OCI-LY3 (cell line): Measurements from ENCODE around the gene DAPP1.

Source experiments
- EZH2phosphoT487 ChIP-seq: fragments of 200-600 bp; shearing (Covaris generic); IDR thresholded peaks from 2 replicates; pipeline ENCODE4 v1.6.1; 2018; ENCODE audit warnings: antibody characterized with exemption, mixed run types, low read depth
- TF ChIP-seq, protein P1 (sequence below): fragments of 200-600, 300-600 bp; sonication (generic); IDR thresholded peaks from 2 replicates; pipeline ENCODE4 v1.5.1; 2014; ENCODE audit warnings: antibody characterized with exemption, low read length, low read depth

DNA sequence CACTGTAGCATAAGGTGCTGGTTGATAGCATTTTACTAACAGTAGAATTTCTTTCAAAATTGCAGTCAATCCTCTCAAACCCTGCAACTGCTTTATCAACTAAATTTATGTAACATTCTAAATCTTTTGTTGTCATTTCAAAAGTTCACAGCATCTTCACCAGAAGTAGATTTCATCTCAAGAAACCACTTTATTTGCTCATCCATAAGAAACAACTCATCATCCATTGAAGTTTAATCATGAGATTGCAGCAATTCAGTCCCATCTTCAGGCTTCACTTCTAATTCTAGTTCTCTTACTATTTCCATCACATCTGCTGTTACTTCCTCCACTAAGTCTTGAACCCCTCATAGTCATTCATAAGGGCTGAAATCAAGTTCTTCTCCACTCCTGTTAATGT, 55.9 kb downstream of the DAPP1 start:
- TF ChIP-seq, protein P1, sequence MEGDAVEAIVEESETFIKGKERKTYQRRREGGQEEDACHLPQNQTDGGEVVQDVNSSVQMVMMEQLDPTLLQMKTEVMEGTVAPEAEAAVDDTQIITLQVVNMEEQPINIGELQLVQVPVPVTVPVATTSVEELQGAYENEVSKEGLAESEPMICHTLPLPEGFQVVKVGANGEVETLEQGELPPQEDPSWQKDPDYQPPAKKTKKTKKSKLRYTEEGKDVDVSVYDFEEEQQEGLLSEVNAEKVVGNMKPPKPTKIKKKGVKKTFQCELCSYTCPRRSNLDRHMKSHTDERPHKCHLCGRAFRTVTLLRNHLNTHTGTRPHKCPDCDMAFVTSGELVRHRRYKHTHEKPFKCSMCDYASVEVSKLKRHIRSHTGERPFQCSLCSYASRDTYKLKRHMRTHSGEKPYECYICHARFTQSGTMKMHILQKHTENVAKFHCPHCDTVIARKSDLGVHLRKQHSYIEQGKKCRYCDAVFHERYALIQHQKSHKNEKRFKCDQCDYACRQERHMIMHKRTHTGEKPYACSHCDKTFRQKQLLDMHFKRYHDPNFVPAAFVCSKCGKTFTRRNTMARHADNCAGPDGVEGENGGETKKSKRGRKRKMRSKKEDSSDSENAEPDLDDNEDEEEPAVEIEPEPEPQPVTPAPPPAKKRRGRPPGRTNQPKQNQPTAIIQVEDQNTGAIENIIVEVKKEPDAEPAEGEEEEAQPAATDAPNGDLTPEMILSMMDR = no peak
- no peak for TF ChIP-seq EZH2phosphoT487
